GM12878 (cell line): ENCODE measurements around the gene MSRB1. TPM values are rescaled to one million over a fixed set of nuclear protein-coding genes. Genes with fewer than 3 reads are reported as not detected.

Experiments
- CHD4 ChIP-seq: fragments of 200-600 bp; sonication (generic); IDR thresholded peaks from 2 replicates; pipeline ENCODE4 v1.6.1; 2016; ENCODE audit warnings: mild to moderate bottlenecking
- IRF5 ChIP-seq: fragments of 450-650 bp; IDR thresholded peaks from 2 replicates; pipeline ENCODE4 v1.6.1; 2017; ENCODE audit warnings: borderline replicate concordance
- KAT2A ChIP-seq: conservative IDR thresholded peaks from 2 replicates; pipeline ENCODE4 v1.6.1; 2011; ENCODE audit warnings: low read depth, low read length; ENCODE audit not compliant: control insufficient read depth
- POLR2A ChIP-seq: IDR thresholded peaks from 2 replicates; pipeline ENCODE4 v1.6.1; 2011; ENCODE audit warnings: low read depth, mild to moderate bottlenecking, low read length
- RAD21 ChIP-seq: IDR thresholded peaks from 2 replicates; pipeline ENCODE4 v1.6.1; 2011; ENCODE audit warnings: mild to moderate bottlenecking, low read depth, low read length, moderate library complexity; ENCODE audit not compliant: insufficient read depth
- SREBF2 ChIP-seq: IDR thresholded peaks from 2 replicates; pipeline ENCODE4 v1.6.1; 2012; ENCODE audit warnings: mild to moderate bottlenecking, low read length
- TARDBP ChIP-seq: IDR thresholded peaks from 2 replicates; pipeline ENCODE4 v1.6.1; 2016; ENCODE audit warnings: borderline replicate concordance
- ZBTB11 ChIP-seq: fragments of 450-650 bp; formaldehyde crosslinking; IDR thresholded peaks from 2 replicates; pipeline ENCODE4 v1.5.0; 2022; ENCODE audit warnings: mild to moderate bottlenecking, missing genetic modification characterization
- polyA plus RNA-seq, 11 experiments: library from polyadenylated mRNA; depleted of rRNA in 4 of 11; unstranded in 6 of 11; stranded (reverse) in 5 of 11; fragments of >200 nt; fragmentation: Nextera tagmentation in 4 of 11; fragmentation: Illumina TruSeq in 1 of 11; extraction: Ambion mirVana in 4 of 11; extraction: Trizol in 1 of 11; gene quantifications; 1 replicate in 1 of 11; 2 replicates in 10 of 11; pipeline versions ENCODE4 v1.2.1 to v1.2.3, GENCODE V29; 2011 to 2016; ENCODE audit warnings: inconsistent platforms in 2 of 11, missing spikeins in 2 of 11, low read depth in 1 of 11
- total RNA-seq, 4 experiments: library from RNA; depleted of rRNA in 3 of 4; stranded (reverse); fragments of >200 nt in 3 of 4; fragmentation: Illumina TruSeq in 1 of 4; extraction: Trizol in 1 of 4; gene quantifications; 2 replicates each; pipeline versions ENCODE4 v1.2.1 to v1.2.3, GENCODE V29; 2013 to 2021
- TF ChIP-seq, protein P1 (sequence below): fragments of 450-650 bp; IDR thresholded peaks from 2 replicates; pipeline ENCODE4 v1.6.1; 2017; ENCODE audit warnings: mild to moderate bottlenecking, moderate library complexity
- TF ChIP-seq, protein P2 (sequence below): fragments of 450-650 bp; IDR thresholded peaks from 2 replicates; pipeline ENCODE4 v1.6.1; 2017; ENCODE audit warnings: low read depth, mild to moderate bottlenecking, moderate library complexity
- TF ChIP-seq, protein P3 (sequence below): IDR thresholded peaks from 2 replicates; pipeline ENCODE4 v1.6.1; 2012; ENCODE audit warnings: low read depth, low read length, improper control_type of control experiment
- TF ChIP-seq, protein P4 (sequence below): fragments of 450-650 bp; IDR thresholded peaks from 2 replicates; pipeline ENCODE4 v1.6.1; 2016; ENCODE audit warnings: mild to moderate bottlenecking
- TF ChIP-seq, protein P5 (sequence below): IDR thresholded peaks from 2 replicates; pipeline ENCODE4 v1.6.1; 2012; ENCODE audit warnings: low read length, inconsistent platforms

Gene MSRB1
- total and polyA plus RNA-seq, 10 of the 15 experiments (the other 5 are each of a cell fraction or from before 2014, with no cell fraction given): 5.1 to 48.6 (median 25.7) TPM

- TF ChIP-seq, protein P1, sequence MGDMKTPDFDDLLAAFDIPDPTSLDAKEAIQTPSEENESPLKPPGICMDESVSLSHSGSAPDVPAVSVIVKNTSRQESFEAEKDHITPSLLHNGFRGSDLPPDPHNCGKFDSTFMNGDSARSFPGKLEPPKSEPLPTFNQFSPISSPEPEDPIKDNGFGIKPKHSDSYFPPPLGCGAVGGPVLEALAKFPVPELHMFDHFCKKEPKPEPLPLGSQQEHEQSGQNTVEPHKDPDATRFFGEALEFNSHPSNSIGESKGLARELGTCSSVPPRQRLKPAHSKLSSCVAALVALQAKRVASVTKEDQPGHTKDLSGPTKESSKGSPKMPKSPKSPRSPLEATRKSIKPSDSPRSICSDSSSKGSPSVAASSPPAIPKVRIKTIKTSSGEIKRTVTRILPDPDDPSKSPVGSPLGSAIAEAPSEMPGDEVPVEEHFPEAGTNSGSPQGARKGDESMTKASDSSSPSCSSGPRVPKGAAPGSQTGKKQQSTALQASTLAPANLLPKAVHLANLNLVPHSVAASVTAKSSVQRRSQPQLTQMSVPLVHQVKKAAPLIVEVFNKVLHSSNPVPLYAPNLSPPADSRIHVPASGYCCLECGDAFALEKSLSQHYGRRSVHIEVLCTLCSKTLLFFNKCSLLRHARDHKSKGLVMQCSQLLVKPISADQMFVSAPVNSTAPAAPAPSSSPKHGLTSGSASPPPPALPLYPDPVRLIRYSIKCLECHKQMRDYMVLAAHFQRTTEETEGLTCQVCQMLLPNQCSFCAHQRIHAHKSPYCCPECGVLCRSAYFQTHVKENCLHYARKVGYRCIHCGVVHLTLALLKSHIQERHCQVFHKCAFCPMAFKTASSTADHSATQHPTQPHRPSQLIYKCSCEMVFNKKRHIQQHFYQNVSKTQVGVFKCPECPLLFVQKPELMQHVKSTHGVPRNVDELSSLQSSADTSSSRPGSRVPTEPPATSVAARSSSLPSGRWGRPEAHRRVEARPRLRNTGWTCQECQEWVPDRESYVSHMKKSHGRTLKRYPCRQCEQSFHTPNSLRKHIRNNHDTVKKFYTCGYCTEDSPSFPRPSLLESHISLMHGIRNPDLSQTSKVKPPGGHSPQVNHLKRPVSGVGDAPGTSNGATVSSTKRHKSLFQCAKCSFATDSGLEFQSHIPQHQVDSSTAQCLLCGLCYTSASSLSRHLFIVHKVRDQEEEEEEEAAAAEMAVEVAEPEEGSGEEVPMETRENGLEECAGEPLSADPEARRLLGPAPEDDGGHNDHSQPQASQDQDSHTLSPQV: no peak
- TF ChIP-seq POLR2A: peak; percentile 97
- no peak for TF ChIP-seq TARDBP
- no peak for TF ChIP-seq RAD21
- TF ChIP-seq ZBTB11 (CRISPR knock-in tag): no peak
- TF ChIP-seq, protein P2, sequence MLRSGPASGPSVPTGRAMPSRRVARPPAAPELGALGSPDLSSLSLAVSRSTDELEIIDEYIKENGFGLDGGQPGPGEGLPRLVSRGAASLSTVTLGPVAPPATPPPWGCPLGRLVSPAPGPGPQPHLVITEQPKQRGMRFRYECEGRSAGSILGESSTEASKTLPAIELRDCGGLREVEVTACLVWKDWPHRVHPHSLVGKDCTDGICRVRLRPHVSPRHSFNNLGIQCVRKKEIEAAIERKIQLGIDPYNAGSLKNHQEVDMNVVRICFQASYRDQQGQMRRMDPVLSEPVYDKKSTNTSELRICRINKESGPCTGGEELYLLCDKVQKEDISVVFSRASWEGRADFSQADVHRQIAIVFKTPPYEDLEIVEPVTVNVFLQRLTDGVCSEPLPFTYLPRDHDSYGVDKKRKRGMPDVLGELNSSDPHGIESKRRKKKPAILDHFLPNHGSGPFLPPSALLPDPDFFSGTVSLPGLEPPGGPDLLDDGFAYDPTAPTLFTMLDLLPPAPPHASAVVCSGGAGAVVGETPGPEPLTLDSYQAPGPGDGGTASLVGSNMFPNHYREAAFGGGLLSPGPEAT: peak; percentile 81; the same call in 1 of the 2 replicates
- peak; percentile 66; the same call in 1 of the 2 replicates for TF ChIP-seq IRF5
- TF ChIP-seq, protein P3, sequence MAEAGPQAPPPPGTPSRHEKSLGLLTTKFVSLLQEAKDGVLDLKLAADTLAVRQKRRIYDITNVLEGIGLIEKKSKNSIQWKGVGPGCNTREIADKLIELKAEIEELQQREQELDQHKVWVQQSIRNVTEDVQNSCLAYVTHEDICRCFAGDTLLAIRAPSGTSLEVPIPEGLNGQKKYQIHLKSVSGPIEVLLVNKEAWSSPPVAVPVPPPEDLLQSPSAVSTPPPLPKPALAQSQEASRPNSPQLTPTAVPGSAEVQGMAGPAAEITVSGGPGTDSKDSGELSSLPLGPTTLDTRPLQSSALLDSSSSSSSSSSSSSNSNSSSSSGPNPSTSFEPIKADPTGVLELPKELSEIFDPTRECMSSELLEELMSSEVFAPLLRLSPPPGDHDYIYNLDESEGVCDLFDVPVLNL: peak; percentile 40; the same call in 1 of the 2 replicates
- TF ChIP-seq CHD4: no peak
- TF ChIP-seq, protein P4, sequence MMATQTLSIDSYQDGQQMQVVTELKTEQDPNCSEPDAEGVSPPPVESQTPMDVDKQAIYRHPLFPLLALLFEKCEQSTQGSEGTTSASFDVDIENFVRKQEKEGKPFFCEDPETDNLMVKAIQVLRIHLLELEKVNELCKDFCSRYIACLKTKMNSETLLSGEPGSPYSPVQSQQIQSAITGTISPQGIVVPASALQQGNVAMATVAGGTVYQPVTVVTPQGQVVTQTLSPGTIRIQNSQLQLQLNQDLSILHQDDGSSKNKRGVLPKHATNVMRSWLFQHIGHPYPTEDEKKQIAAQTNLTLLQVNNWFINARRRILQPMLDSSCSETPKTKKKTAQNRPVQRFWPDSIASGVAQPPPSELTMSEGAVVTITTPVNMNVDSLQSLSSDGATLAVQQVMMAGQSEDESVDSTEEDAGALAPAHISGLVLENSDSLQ: peak; percentile 63
- no peak for TF ChIP-seq SREBF2
- TF ChIP-seq, protein P5, sequence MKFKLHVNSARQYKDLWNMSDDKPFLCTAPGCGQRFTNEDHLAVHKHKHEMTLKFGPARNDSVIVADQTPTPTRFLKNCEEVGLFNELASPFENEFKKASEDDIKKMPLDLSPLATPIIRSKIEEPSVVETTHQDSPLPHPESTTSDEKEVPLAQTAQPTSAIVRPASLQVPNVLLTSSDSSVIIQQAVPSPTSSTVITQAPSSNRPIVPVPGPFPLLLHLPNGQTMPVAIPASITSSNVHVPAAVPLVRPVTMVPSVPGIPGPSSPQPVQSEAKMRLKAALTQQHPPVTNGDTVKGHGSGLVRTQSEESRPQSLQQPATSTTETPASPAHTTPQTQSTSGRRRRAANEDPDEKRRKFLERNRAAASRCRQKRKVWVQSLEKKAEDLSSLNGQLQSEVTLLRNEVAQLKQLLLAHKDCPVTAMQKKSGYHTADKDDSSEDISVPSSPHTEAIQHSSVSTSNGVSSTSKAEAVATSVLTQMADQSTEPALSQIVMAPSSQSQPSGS: peak; percentile 55; the same call in 1 of the 2 replicates
- TF ChIP-seq KAT2A: no peak; the same call in 1 of the 2 replicates
Measured at GRCh38 chr16:1964506-1965395, 21.8 kb upstream of the MSRB1 start, which contains the start of gene RPS2 (continued).
